H1 (cell line): ENCODE measurements around the gene PTPN9. TPM values are rescaled to one million over a fixed set of nuclear protein-coding genes. Genes with fewer than 3 reads are reported as not detected.

Experiments
- CTCF ChIA-PET: fragments of 300-600 bp; sonication (Branson Sonifier 250); formaldehyde crosslinking; loops from one replicate; lab custom pipeline; 2021; ENCODE audit not compliant: partially characterized antibody; lab: Charles Lee
- POLR2A ChIA-PET: fragments of 300-600 bp; sonication (Branson Sonifier 250); formaldehyde crosslinking; loops from one replicate; lab custom pipeline; 2021; ENCODE audit warnings: inconsistent platforms; ENCODE audit not compliant: partially characterized antibody; lab: Charles Lee
- DNase-seq, 2 experiments: peaks; one replicate each; pipeline versions ENCODE4 v3.0.0 to v3.0.0-alpha.2; 2010 to 2022; ENCODE audit warnings: low spot score in 2 of 2, low read depth in 1 of 2, mixed read lengths in 1 of 2
- FAIRE-seq: peaks from 2 replicates; lab custom pipeline; 2011; peaks lifted over from hg19 to GRCh38; lab: Jason Lieb, UNC
- H2AFZ ChIP-seq: 2 replicates; pipeline ENCODE4 v1.8.1; 2012; ENCODE audit warnings: low read length, inconsistent platforms
- H2AK5ac ChIP-seq: 2 replicates; pipeline ENCODE4 v1.6.1; 2013; ENCODE audit warnings: low read depth, low read length
- H2BK120ac ChIP-seq: replicated peaks from 2 replicates; pipeline ENCODE3; 2013; ENCODE audit warnings: low read depth, low read length, inconsistent platforms
- H2BK12ac ChIP-seq: 2 replicates; pipeline ENCODE4 v1.6.1; 2013; ENCODE audit warnings: low read depth, low read length
- H2BK15ac ChIP-seq: 2 replicates; pipeline ENCODE4 v1.6.1; 2013; ENCODE audit warnings: low read length
- H2BK20ac ChIP-seq: 2 replicates; pipeline ENCODE4 v1.6.1; 2013; ENCODE audit warnings: low read length
- H2BK5ac ChIP-seq: 2 replicates; pipeline ENCODE4 v1.6.1; 2013; ENCODE audit warnings: low read depth, low read length
- H3K14ac ChIP-seq: 2 replicates; pipeline ENCODE4 v1.6.1; 2013; ENCODE audit warnings: inconsistent platforms; ENCODE audit not compliant: insufficient read length
- H3K18ac ChIP-seq: 2 replicates; pipeline ENCODE4 v1.6.1; 2013; ENCODE audit warnings: low read length; ENCODE audit errors: extremely low read depth
- H3K23ac ChIP-seq: 2 replicates; pipeline ENCODE4 v1.6.1; 2013; ENCODE audit warnings: inconsistent platforms; ENCODE audit not compliant: insufficient read length
- H3K23me2 ChIP-seq: 2 replicates; pipeline ENCODE4 v1.6.1; 2013; ENCODE audit warnings: low read depth, low read length
- H3K27ac ChIP-seq: 2 replicates; pipeline ENCODE4 v1.6.1; 2011; ENCODE audit warnings: low read depth, low read length, inconsistent platforms
- H3K27me3 ChIP-seq, 4 experiments: replicated peaks in 1 of 4; 1 replicate in 1 of 4; 2 replicates in 3 of 4; pipeline versions ENCODE4 v1.6.1 to v1.8.1; 2011 to 2013; ENCODE audit warnings: low read length in 3 of 4, mild to moderate bottlenecking in 3 of 4, inconsistent platforms in 2 of 4, mixed read lengths in 2 of 4, moderate library complexity in 1 of 4; ENCODE audit not compliant: control insufficient read depth in 3 of 4, insufficient read depth in 3 of 4; ENCODE audit errors: extremely low read depth in 1 of 4
- H3K36me3 ChIP-seq, 4 experiments: 2 replicates each; pipeline versions ENCODE4 v1.6.1 to v1.8.1; 2011 to 2013; ENCODE audit warnings: mild to moderate bottlenecking in 4 of 4, low read length in 3 of 4, moderate library complexity in 2 of 4, control low read depth in 1 of 4, inconsistent platforms in 1 of 4; ENCODE audit not compliant: insufficient read depth in 4 of 4, control insufficient read depth in 2 of 4
- H3K4ac ChIP-seq: replicated peaks from 2 replicates; pipeline ENCODE3; 2013; ENCODE audit warnings: low read length, low read depth, mixed read lengths, inconsistent platforms; ENCODE audit not compliant: insufficient read length
- H3K4me1 ChIP-seq, 4 experiments: replicated peaks in 1 of 4; 1 replicate in 1 of 4; 2 replicates in 3 of 4; pipeline versions ENCODE4 v1.6.1 to v1.8.1; 2011 to 2013; ENCODE audit warnings: low read length in 3 of 4, inconsistent platforms in 2 of 4, mixed read lengths in 1 of 4; ENCODE audit not compliant: insufficient read depth in 4 of 4, control insufficient read depth in 3 of 4
- H3K4me2 ChIP-seq, 2 experiments: 2 replicates each; pipeline versions ENCODE4 v1.6.1 to v1.8.1; 2011 to 2013; ENCODE audit warnings: low read depth in 2 of 2, low read length in 2 of 2, control low read depth in 1 of 2, inconsistent platforms in 1 of 2, mild to moderate bottlenecking in 1 of 2; ENCODE audit not compliant: insufficient read depth in 1 of 2
- H3K4me3 ChIP-seq, 4 experiments: fragments of 200-600, 300-600 bp in 1 of 4; sonication (generic), shearing (Covaris generic), sonication (Bioruptor Twin) in 1 of 4; 2 replicates each; pipeline versions ENCODE4 v1.5.1 to v1.8.1; 2011 to 2016; ENCODE audit warnings: low read length in 4 of 4, low read depth in 3 of 4, control low read depth in 2 of 4, inconsistent platforms in 2 of 4, mild to moderate bottlenecking in 2 of 4, mixed read lengths in 1 of 4, moderate library complexity in 1 of 4; ENCODE audit not compliant: insufficient read depth in 2 of 4; ENCODE audit errors: extremely low read depth in 1 of 4
- H3K56ac ChIP-seq: replicated peaks from 2 replicates; pipeline ENCODE3; 2013; ENCODE audit warnings: low read depth, mild to moderate bottlenecking, mixed read lengths, low read length, inconsistent platforms; ENCODE audit not compliant: insufficient read length
- H3K79me1 ChIP-seq: 2 replicates; pipeline ENCODE4 v1.6.1; 2013; ENCODE audit warnings: low read depth, low read length, control low read depth
- H3K79me2 ChIP-seq, 2 experiments: 2 replicates each; pipeline versions ENCODE4 v1.6.1 to v1.8.1; 2012 to 2013; ENCODE audit warnings: low read length in 2 of 2, mild to moderate bottlenecking in 2 of 2, inconsistent platforms in 1 of 2; ENCODE audit not compliant: insufficient read depth in 2 of 2, control insufficient read depth in 1 of 2
- H3K9ac ChIP-seq, 4 experiments: replicated peaks in 1 of 4; 1 replicate in 1 of 4; 2 replicates in 3 of 4; pipeline versions ENCODE4 v1.6.1 to v1.8.1; 2011 to 2013; ENCODE audit warnings: low read depth in 3 of 4, low read length in 3 of 4, control low read depth in 2 of 4, mild to moderate bottlenecking in 2 of 4, moderate library complexity in 2 of 4, inconsistent platforms in 1 of 4; ENCODE audit errors: extremely low read depth in 1 of 4
- H3K9me3 ChIP-seq, 2 experiments: 2 replicates each; pipeline versions ENCODE4 v1.6.1 to v1.8.1; 2012 to 2013; ENCODE audit warnings: mild to moderate bottlenecking in 2 of 2, moderate library complexity in 2 of 2, control low read depth in 1 of 2, inconsistent platforms in 1 of 2, low read depth in 1 of 2, low read length in 1 of 2, mixed read lengths in 1 of 2; ENCODE audit not compliant: insufficient read depth in 2 of 2
- H4K20me1 ChIP-seq, 2 experiments: replicated peaks in 1 of 2; 2 replicates each; pipeline versions ENCODE3 to v1.8.1; 2011 to 2013; ENCODE audit warnings: inconsistent platforms in 2 of 2, low read length in 2 of 2, mild to moderate bottlenecking in 1 of 2; ENCODE audit not compliant: insufficient read depth in 2 of 2, control insufficient read depth in 1 of 2
- H4K5ac ChIP-seq: 2 replicates; pipeline ENCODE4 v1.6.1; 2013; ENCODE audit warnings: low read length, low read depth, mixed read lengths, inconsistent platforms; ENCODE audit not compliant: insufficient read length
- H4K8ac ChIP-seq: 2 replicates; pipeline ENCODE4 v1.8.0; 2013; ENCODE audit warnings: mild to moderate bottlenecking, moderate library complexity, low read length, inconsistent platforms; ENCODE audit not compliant: insufficient read depth; ENCODE audit errors: extremely low read depth
- H4K91ac ChIP-seq: replicated peaks from 2 replicates; pipeline ENCODE3; 2013; ENCODE audit warnings: low read length, mixed read lengths, inconsistent platforms; ENCODE audit not compliant: insufficient read length
- CTCF ChIP-seq, 3 experiments: IDR thresholded peaks; 1 replicate in 2 of 3; 2 replicates in 1 of 3; pipeline versions ENCODE4 v1.5.1 to v1.6.1; 2011; ENCODE audit warnings: low read length in 3 of 3, mild to moderate bottlenecking in 3 of 3, inconsistent platforms in 2 of 3, low read depth in 1 of 3, moderate library complexity in 1 of 3; ENCODE audit not compliant: insufficient read depth in 1 of 3; ENCODE audit errors: control extremely low read depth in 1 of 3
- RAD21 ChIP-seq, 2 experiments: IDR thresholded peaks in 1 of 2; conservative IDR thresholded peaks in 1 of 2; 2 replicates each; pipeline ENCODE4 v1.6.1; 2011; ENCODE audit warnings: low read depth in 2 of 2, low read length in 2 of 2, improper control_type of control experiment in 1 of 2, inconsistent platforms in 1 of 2, mild to moderate bottlenecking in 1 of 2, moderate library complexity in 1 of 2
- RFX5 ChIP-seq: IDR thresholded peaks from 2 replicates; pipeline ENCODE4 v1.6.1; 2011; ENCODE audit warnings: low read depth, low read length, improper control_type of control experiment, borderline replicate concordance
- SRF ChIP-seq: IDR thresholded peaks from 2 replicates; pipeline ENCODE4 v1.6.1; 2011; ENCODE audit warnings: mild to moderate bottlenecking, low read depth, low read length, moderate library complexity
- WGBS, 2 experiments: shearing (Covaris generic) in 1 of 2; methylation state at CpG; one replicate each; pipeline versions ENCODE4 v1.1.6 to v1.1.7; 2013 to 2015; ENCODE audit warnings: low lambda C conversion rate in 2 of 2, mixed read lengths in 2 of 2, inconsistent platforms in 1 of 2, low coverage in 1 of 2, missing lambda C conversion rate in 1 of 2; ENCODE audit not compliant: insufficient replicate concordance in 2 of 2, insufficient coverage in 1 of 2, insufficient read length in 1 of 2; ENCODE audit errors: extremely low coverage in 1 of 2, missing lambda C conversion rate in 1 of 2; 5-methylcytosine and 5-hydroxymethylcytosine counted together
- polyA plus RNA-seq, 7 experiments: library from polyadenylated mRNA; depleted of rRNA in 3 of 7; stranded (reverse) in 5 of 7; unstranded in 2 of 7; fragments of >200 nt in 5 of 7; fragments of 200-250 nt in 2 of 7; gene quantifications; 1 replicate in 5 of 7; 2 replicates in 1 of 7; 4 replicates in 1 of 7; pipeline versions ENCODE4 v1.2.1 to v1.2.3, GENCODE V29; 2011 to 2013; ENCODE audit warnings: missing spikeins in 2 of 7, mixed read lengths in 2 of 7
- total RNA-seq: library from RNA; stranded (reverse); fragmentation: NEBNext Ultra II Directional; extraction: Animal tissue kit (Norgen Biotek cat#: 25700); gene quantifications from 2 replicates; pipeline ENCODE4 v1.2.1, GENCODE V29; 2021

Gene PTPN9
- total and polyA plus RNA-seq, 2 of the 8 experiments (the other 6 are each of a cell fraction or from before 2014, with no cell fraction given), result 46.6 to 57.4 TPM

DNA sequence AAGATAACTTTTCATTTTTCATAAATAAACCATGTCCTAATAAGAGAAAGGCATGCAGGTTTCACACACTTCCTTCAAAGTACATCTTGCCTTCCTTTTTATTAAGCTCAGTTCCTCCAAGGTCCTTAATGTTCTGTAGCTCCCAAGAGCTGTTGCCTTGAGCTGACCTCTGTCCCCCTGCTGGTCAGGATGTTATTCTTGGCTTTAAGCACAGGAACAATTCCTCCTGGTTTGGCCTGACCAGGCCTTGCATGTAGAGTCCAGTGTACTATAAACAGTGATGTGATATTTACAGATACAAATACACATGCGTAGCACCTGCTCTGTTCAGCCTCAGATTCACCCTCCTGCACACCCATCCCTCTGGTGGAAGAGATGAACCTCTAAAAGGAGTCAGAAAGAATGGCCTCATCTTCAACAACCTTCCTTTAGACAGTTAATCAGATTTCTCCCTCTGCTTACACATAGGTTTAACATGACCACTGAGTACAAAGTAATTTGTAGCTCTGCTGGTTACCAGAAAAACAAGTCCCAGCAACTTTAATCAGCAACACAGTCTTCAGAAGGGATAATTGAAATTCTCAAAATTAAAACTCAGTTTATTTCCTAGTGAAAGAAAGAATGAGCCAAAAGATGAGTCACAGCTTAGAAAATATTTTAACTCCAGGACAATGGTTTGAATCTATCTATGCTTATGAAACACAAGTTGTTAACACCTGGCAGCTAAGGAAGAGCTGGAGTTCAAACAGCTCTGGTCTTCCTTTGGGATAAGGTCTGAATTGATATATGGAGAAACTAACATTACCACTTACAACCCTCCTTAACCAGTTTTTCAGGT is 46.5 kb downstream of the PTPN9 start:
- no peaks in the 10 kb centered on the region for H3K23me2 ChIP-seq
- H2AFZ ChIP-seq, result no peak overlapping the region
- no peak overlapping the region for H3K4me2 ChIP-seq
- no peak overlapping the region for H2BK5ac ChIP-seq
- no peak overlapping the region for H4K8ac ChIP-seq
- no peak overlapping the region for H3K23ac ChIP-seq
- peak; percentile 77 for FAIRE-seq
- H3K9ac ChIP-seq, result no peak overlapping the region; a peak in 1 of 7 replicates
- no peak overlapping the region for H2AK5ac ChIP-seq
- no peak overlapping the region for H2BK20ac ChIP-seq
- H3K4me3 ChIP-seq, result no peak overlapping the region
- no peak overlapping the region for H3K27ac ChIP-seq
- H3K9me3 ChIP-seq, result no peaks in the 10 kb centered on the region
- no peaks in the 10 kb centered on the region for H3K27me3 ChIP-seq
- no peak for TF ChIP-seq RFX5
- peak; percentile 30 to 51 for TF ChIP-seq RAD21 (IDR thresholded peaks at IDR 0.05 in 1 of 2, conservative IDR thresholded peaks at IDR 0.05 in 1 of 2; ENCODE audit: low read depth in 2 of 2, low read length in 2 of 2)
- TF ChIP-seq SRF, result no peak
- TF ChIP-seq CTCF (IDR thresholded peaks at IDR 0.05; ENCODE audit: control extremely low read depth in 1 of 3, insufficient read depth in 1 of 3, low read depth in 1 of 3, low read length in 3 of 3), result peak; percentile 45 to 80 (median 47)
- H4K20me1 ChIP-seq, result peaks cover 6 to 8% of the 10 kb centered on the region in 2 experiments
- ChIA-PET CTCF (interaction anchor here (0.6 to 3.5 kb wide), 42 partner anchors 10 to 691 kb away, joined by 3 to 29 read pairs (median 4); partner anchors contain the start of genes SIN3A and SNX33), POLR2A (interaction anchor here (0.6 to 1.3 kb wide), 3 partner anchors 79 to 951 kb away, joined by 3 read pairs; no protein-coding TSS in a partner anchor)
- H3K36me3 ChIP-seq, result no peaks in the 10 kb centered on the region
- 89% methylated on average over 1 of the region's 1 CpG; no CpG with 5 or more reads in 1 of the 2 experiments for WGBS, 2 experiments
- no peak overlapping the region for H3K14ac ChIP-seq
- H3K79me2 ChIP-seq, result peaks cover 3 to 72% of the 10 kb centered on the region in 2 experiments; a peak in 3 of 4 replicates
- H2BK12ac ChIP-seq, result no peak overlapping the region
- H4K91ac ChIP-seq, result no peak overlapping the region
- no peak overlapping the region for H2BK15ac ChIP-seq
- no peak overlapping the region for H3K18ac ChIP-seq
- peak in 1 of 2 experiments; percentile 54 for DNase-seq
- no peaks in the 10 kb centered on the region; the same call in 1 of the 2 replicates for H3K79me1 ChIP-seq
- peaks cover 0 to 6% (median 0%) of the 10 kb centered on the region in 4 experiments; a peak in 1 of 7 replicates for H3K4me1 ChIP-seq
- no peak overlapping the region for H3K4ac ChIP-seq
- H4K5ac ChIP-seq, result no peak overlapping the region
- no peak overlapping the region for H3K56ac ChIP-seq
- no peak overlapping the region for H2BK120ac ChIP-seq
